Stimulated activated CD4-positive, alpha-beta T cell treated with anti-CD3 and anti-CD28 coated beads, Interleukin-12 subunit alpha, Interleukin-12 subunit beta, amount 100 ng/mL, for 48 hours (primary cell): ENCODE measurements around the gene GRIN3B.

ENCODE experiments used
- DNase-seq, 3 donors: peaks; one replicate each; pipeline ENCODE4 v3.0.0-alpha.2; 2020; ENCODE audit warnings: low read depth in 2 of 3, low spot score in 1 of 3

Gene GRIN3B

GRCh38 chr19:1006711-1007398 lies 6.6 kb downstream of the GRIN3B start:
- no peak for DNase-seq

GRCh38 chr19:1007399-1008251 lies 7.4 kb downstream of the GRIN3B start:
- DNase-seq, result no peak

GRCh38 chr19:1008268-1009040 lies 8.2 kb downstream of the GRIN3B start:
- DNase-seq, result no peak

- DNase-seq, result no peak
Observed at GRCh38 chr19:1009041-1009980, 9.1 kb downstream of the GRIN3B start.

GRCh38 chr19:1009981-1010538 lies 9.8 kb downstream of the GRIN3B start:
- no peak for DNase-seq

GRCh38 chr19:1010586-1011510 lies 10.6 kb downstream of the GRIN3B start:
- no peak for DNase-seq

- DNase-seq, result no peak
Observed at GRCh38 chr19:1011831-1012333, 11.7 kb downstream of the GRIN3B start.

- DNase-seq, result no peak
Observed at GRCh38 chr19:1012334-1012733, 12.1 kb downstream of the GRIN3B start.

- no peak for DNase-seq
Observed at GRCh38 chr19:1013218-1013617, 13.0 kb downstream of the GRIN3B start.

GRCh38 chr19:1014161-1015060 lies 14.2 kb downstream of the GRIN3B start:
- no peak for DNase-seq

GRCh38 chr19:1015061-1015781 lies 15.0 kb downstream of the GRIN3B start:
- no peak for DNase-seq

- no peak for DNase-seq
Observed at GRCh38 chr19:1015782-1016646, 15.8 kb downstream of the GRIN3B start.

GRCh38 chr19:1016647-1017114 lies 16.5 kb downstream of the GRIN3B start:
- no peak for DNase-seq

GRCh38 chr19:1017115-1017905 lies 17.1 kb downstream of the GRIN3B start:
- DNase-seq, result no peak

GRCh38 chr19:1017906-1018305 lies 17.7 kb downstream of the GRIN3B start:
- no peak for DNase-seq
